CD1c-positive myeloid dendritic cell (primary cell): Measurements from ENCODE around the gene RALGAPA2.

Source experiments
- DNase-seq: peaks from one replicate; pipeline ENCODE4 v3.0.0-alpha.2; 2016; ENCODE audit errors: extremely low spot score

The RALGAPA2 gene

GRCh38 chr20:20712474-20713243 is at the start of gene RALGAPA2:
RALGAPA2 (minus strand) TSS chr20:20712644; CDS start chr20:20712480, 164 bp downstream.
- DNase-seq, result peak; percentile 96

- DNase-seq, result no peak
Measured at GRCh38 chr20:20761301-20761700, 48.9 kb upstream of the RALGAPA2 start.

- DNase-seq, result no peak
Measured at GRCh38 chr20:20759132-20759531, 46.7 kb upstream of the RALGAPA2 start.

GRCh38 chr20:20755674-20756319 is 43.4 kb upstream of the RALGAPA2 start:
- DNase-seq, result no peak

GRCh38 chr20:20755231-20755630 is 42.8 kb upstream of the RALGAPA2 start:
- DNase-seq, result peak; percentile 48

GRCh38 chr20:20754714-20755113 is 42.3 kb upstream of the RALGAPA2 start:
- DNase-seq, result no peak

- DNase-seq, result no peak
Measured at GRCh38 chr20:20752712-20753111, 40.3 kb upstream of the RALGAPA2 start.

- no peak for DNase-seq
Measured at GRCh38 chr20:20747298-20747697, 34.9 kb upstream of the RALGAPA2 start.

GRCh38 chr20:20744170-20744725 is 31.8 kb upstream of the RALGAPA2 start:
- DNase-seq, result no peak

GRCh38 chr20:20743511-20744169 is 31.2 kb upstream of the RALGAPA2 start:
- DNase-seq, result peak; percentile 45

GRCh38 chr20:20741087-20742045 is 28.9 kb upstream of the RALGAPA2 start:
- no peak for DNase-seq

- no peak for DNase-seq
Measured at GRCh38 chr20:20740541-20740940, 28.1 kb upstream of the RALGAPA2 start.

- no peak for DNase-seq
Measured at GRCh38 chr20:20737158-20737557, 24.7 kb upstream of the RALGAPA2 start.

GRCh38 chr20:20736303-20736702 is 23.9 kb upstream of the RALGAPA2 start:
- DNase-seq, result no peak

- DNase-seq, result peak; percentile 73
Measured at GRCh38 chr20:20734475-20734948, 22.1 kb upstream of the RALGAPA2 start.

- DNase-seq, result no peak
Measured at GRCh38 chr20:20733943-20734342, 21.5 kb upstream of the RALGAPA2 start.

- DNase-seq, result no peak
Measured at GRCh38 chr20:20732641-20733040, 20.2 kb upstream of the RALGAPA2 start.

GRCh38 chr20:20731945-20732296 is 19.5 kb upstream of the RALGAPA2 start:
- DNase-seq, result peak; percentile 57

- no peak for DNase-seq
Measured at GRCh38 chr20:20731000-20731944, 18.8 kb upstream of the RALGAPA2 start.

GRCh38 chr20:20729563-20729962 is 17.1 kb upstream of the RALGAPA2 start:
- no peak for DNase-seq
